Posterior vena cava (tissue), 2 donors: ENCODE data around the gene EBF4. TPM values are rescaled to one million over a fixed set of nuclear protein-coding genes. Genes with fewer than 3 reads are reported as not detected.

Source experiments
- DNase-seq: peaks from one replicate; pipeline ENCODE4 v3.0.0-alpha.2; 2020; ENCODE audit warnings: low spot score
- intact Hi-C, 2 donors: fragments of 100-400 bp; cut with DNase I; formaldehyde crosslinking; loops; one replicate each; pipeline versions ENCODE4 v1.14.1 to v1.14.2; 2022 to 2023
- long read RNA-seq, 2 donors: library from polyadenylated mRNA; unstranded; transcript quantifications; one replicate each; pipeline ENCODE4 v2.0.0, GENCODE V29; 2020 to 2021
- total RNA-seq, 2 donors: library from RNA; stranded (reverse); fragmentation: NEBNext Ultra II Directional; extraction: Animal tissue kit (Norgen Biotek cat#: 25700); gene quantifications; one replicate each; pipeline ENCODE4 v1.2.1, GENCODE V29; 2021
- donor health status: DM: yes; HTN: yes; CAD: no.
- donor health status: DM: yes; HTN: yes; CAD: no.

EBF4 gene
- 10 to 100 TPM; 11.1 to 17.4 TPM for total RNA-seq
- long read RNA-seq, donor 1, partial matches to known transcripts, result 1 of 3 reads
- long read RNA-seq, donor 1, other reads (novel, unspliced or antisense), result 2 of 3 reads
- long read RNA-seq, donor 2, partial matches to known transcripts, result 0 of 1 reads
- long read RNA-seq, donor 2, other reads (novel, unspliced or antisense), result 1 of 1 reads

- intact Hi-C loops, result no loop called here
- DNase-seq, result no peak
Observed at GRCh38 chr20:2692036-2692885, at the start of gene EBF4. Gene EBF4 (plus strand): TSS chr20:2692780. CDS start chr20:2693646, 866 bp downstream.

- DNase-seq, result no peak
- intact Hi-C loops, result no loop called here
Observed at GRCh38 chr20:2643708-2644107, 48.9 kb upstream of the EBF4 start.

- intact Hi-C loops, result loop anchor here in 1 of 2 donors (5.0 to 10.0 kb wide), 2 partner anchors 127 to 1015 kb away; no protein-coding TSS in a partner anchor
- DNase-seq, result peak; percentile 97
Observed at GRCh38 chr20:2651772-2652723, 40.5 kb upstream of the EBF4 start, which contains the start of gene NOP56. Gene NOP56 (plus strand): TSS chr20:2652632. CDS start chr20:2652661, 29 bp downstream.

- intact Hi-C loops, result loop anchor here in 1 of 2 donors (5.0 to 10.0 kb wide), 2 partner anchors 128 to 1014 kb away; no protein-coding TSS in a partner anchor
- no peak for DNase-seq
Observed at GRCh38 chr20:2652724-2653555, 39.6 kb upstream of the EBF4 start.

GRCh38 chr20:2653556-2654383, 38.8 kb upstream of the EBF4 start:
- DNase-seq, result no peak
- intact Hi-C loops, result loop anchor here in 1 of 2 donors (5.0 to 10.0 kb wide), 2 partner anchors 129 to 1014 kb away; no protein-coding TSS in a partner anchor

- no peak for DNase-seq
- intact Hi-C loops, result loop anchor here in 1 of 2 donors (5.0 to 10.0 kb wide), 2 partner anchors 130 to 1013 kb away; no protein-coding TSS in a partner anchor
Observed at GRCh38 chr20:2654384-2654822, 38.2 kb upstream of the EBF4 start.

GRCh38 chr20:2654831-2655230, 37.7 kb upstream of the EBF4 start:
- intact Hi-C loops, result loop anchor here in 1 of 2 donors (5.0 to 10.0 kb wide), 2 partner anchors 130 to 1012 kb away; no protein-coding TSS in a partner anchor
- DNase-seq, result no peak

GRCh38 chr20:2655331-2656116, 37.1 kb upstream of the EBF4 start:
- intact Hi-C loops, result loop anchor here in 1 of 2 donors (10.0 kb wide), 1 partner anchor 131 kb away; no protein-coding TSS in a partner anchor
- no peak for DNase-seq

- intact Hi-C loops, result loop anchor here in 1 of 2 donors (10.0 kb wide), 1 partner anchor 132 kb away; no protein-coding TSS in a partner anchor
- DNase-seq, result no peak
Observed at GRCh38 chr20:2656471-2657117, 36.0 kb upstream of the EBF4 start.

- intact Hi-C loops, result loop anchor here in 1 of 2 donors (10.0 kb wide), 1 partner anchor 132 kb away; no protein-coding TSS in a partner anchor
- DNase-seq, result no peak
Observed at GRCh38 chr20:2657241-2657640, 35.3 kb upstream of the EBF4 start.

- no peak for DNase-seq
- intact Hi-C loops, result loop anchor here in 1 of 2 donors (10.0 kb wide), 1 partner anchor 133 kb away; no protein-coding TSS in a partner anchor
Observed at GRCh38 chr20:2657674-2658073, 34.9 kb upstream of the EBF4 start.

GRCh38 chr20:2658414-2659354, 33.9 kb upstream of the EBF4 start:
- intact Hi-C loops, result loop anchor here in 1 of 2 donors (10.0 kb wide), 1 partner anchor 134 kb away; no protein-coding TSS in a partner anchor
- DNase-seq, result no peak

- DNase-seq, result no peak
- intact Hi-C loops, result loop anchor here in 1 of 2 donors (10.0 kb wide), 1 partner anchor 135 kb away; no protein-coding TSS in a partner anchor
Observed at GRCh38 chr20:2659547-2659946, 33.0 kb upstream of the EBF4 start.

GRCh38 chr20:2663364-2663886, 29.2 kb upstream of the EBF4 start:
- intact Hi-C loops, result no loop called here

More at GRCh38 chr20:2663364-2663886, 29.2 kb upstream of the EBF4 start:
- DNase-seq, result no peak
